ENCODE results near the gene GNAO1.

The GNAO1 gene

GRCh38 chr16:56344518-56345405 lies 153.5 kb downstream of the GNAO1 start:
- no peaks in the 10 kb centered on the region for H3K4me1 ChIP-seq (ENCODE audit: control insufficient read depth, insufficient read depth, low read length)
- no peak overlapping the region for H3K27ac ChIP-seq (ENCODE audit: extremely low read depth, low read depth, low read length)
- POLR2A ChIA-PET = no interaction called here
- no peaks in the 10 kb centered on the region for H3K9me3 ChIP-seq (ENCODE audit: control insufficient read depth, insufficient read depth, low read depth, low read length)
- H3K36me3 ChIP-seq (ENCODE audit: control insufficient read depth in 2 of 2, insufficient read depth in 1 of 2, low read length in 2 of 2) = no peaks in the 10 kb centered on the region
- TF ChIP-seq ZNF214 (tag by site-specific recombination; IDR thresholded peaks at IDR 0.05; ENCODE audit: borderline replicate concordance) = no peak
- TF ChIP-seq ZNF664 (tag by site-specific recombination; IDR thresholded peaks at IDR 0.05) = no peak
- TF ChIP-seq ZNF362 (tag by site-specific recombination; IDR thresholded peaks at IDR 0.05) = no peak
- TF ChIP-seq PRDM10 (tag by site-specific recombination; IDR thresholded peaks at IDR 0.05) = peak; percentile 92
- TF ChIP-seq, protein P1, sequence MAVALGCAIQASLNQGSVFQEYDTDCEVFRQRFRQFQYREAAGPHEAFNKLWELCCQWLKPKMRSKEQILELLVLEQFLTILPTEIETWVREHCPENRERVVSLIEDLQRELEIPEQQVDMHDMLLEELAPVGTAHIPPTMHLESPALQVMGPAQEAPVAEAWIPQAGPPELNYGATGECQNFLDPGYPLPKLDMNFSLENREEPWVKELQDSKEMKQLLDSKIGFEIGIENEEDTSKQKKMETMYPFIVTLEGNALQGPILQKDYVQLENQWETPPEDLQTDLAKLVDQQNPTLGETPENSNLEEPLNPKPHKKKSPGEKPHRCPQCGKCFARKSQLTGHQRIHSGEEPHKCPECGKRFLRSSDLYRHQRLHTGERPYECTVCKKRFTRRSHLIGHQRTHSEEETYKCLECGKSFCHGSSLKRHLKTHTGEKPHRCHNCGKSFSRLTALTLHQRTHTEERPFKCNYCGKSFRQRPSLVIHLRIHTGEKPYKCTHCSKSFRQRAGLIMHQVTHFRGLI (tag by site-specific recombination; IDR thresholded peaks at IDR 0.05) = no peak
- TF ChIP-seq KLF9 (tag by site-specific recombination; IDR thresholded peaks at IDR 0.05; ENCODE audit: low read depth) = no peak
- peak; percentile 34; the same call in 1 of the 2 replicates for TF ChIP-seq ZNF341 (tag by site-specific recombination; IDR thresholded peaks at IDR 0.05; ENCODE audit: low read depth)
- H3K4me3 ChIP-seq (ENCODE audit: low read depth, low read length) = no peak overlapping the region
- CTCF ChIA-PET = interaction anchor here (4.0 kb wide), 1 partner anchor 12 kb away, joined by 25 read pairs; no protein-coding TSS in a partner anchor

GRCh38 chr16:56345406-56346050 lies 154.2 kb downstream of the GNAO1 start:
- Histone ChIP-seq H3K4me1 (ENCODE audit: control insufficient read depth, insufficient read depth, low read length) (no peaks in the 10 kb centered on the region), H3K36me3 (ENCODE audit: control insufficient read depth in 2 of 2, insufficient read depth in 1 of 2, low read length in 2 of 2) (no peaks in the 10 kb centered on the region), H3K9me3 (ENCODE audit: control insufficient read depth, insufficient read depth, low read depth, low read length) (no peaks in the 10 kb centered on the region), H3K4me3 (ENCODE audit: low read depth, low read length) (no peak overlapping the region), H3K27ac (ENCODE audit: extremely low read depth, low read depth, low read length) (no peak overlapping the region)
- TF ChIP-seq, protein P2, sequence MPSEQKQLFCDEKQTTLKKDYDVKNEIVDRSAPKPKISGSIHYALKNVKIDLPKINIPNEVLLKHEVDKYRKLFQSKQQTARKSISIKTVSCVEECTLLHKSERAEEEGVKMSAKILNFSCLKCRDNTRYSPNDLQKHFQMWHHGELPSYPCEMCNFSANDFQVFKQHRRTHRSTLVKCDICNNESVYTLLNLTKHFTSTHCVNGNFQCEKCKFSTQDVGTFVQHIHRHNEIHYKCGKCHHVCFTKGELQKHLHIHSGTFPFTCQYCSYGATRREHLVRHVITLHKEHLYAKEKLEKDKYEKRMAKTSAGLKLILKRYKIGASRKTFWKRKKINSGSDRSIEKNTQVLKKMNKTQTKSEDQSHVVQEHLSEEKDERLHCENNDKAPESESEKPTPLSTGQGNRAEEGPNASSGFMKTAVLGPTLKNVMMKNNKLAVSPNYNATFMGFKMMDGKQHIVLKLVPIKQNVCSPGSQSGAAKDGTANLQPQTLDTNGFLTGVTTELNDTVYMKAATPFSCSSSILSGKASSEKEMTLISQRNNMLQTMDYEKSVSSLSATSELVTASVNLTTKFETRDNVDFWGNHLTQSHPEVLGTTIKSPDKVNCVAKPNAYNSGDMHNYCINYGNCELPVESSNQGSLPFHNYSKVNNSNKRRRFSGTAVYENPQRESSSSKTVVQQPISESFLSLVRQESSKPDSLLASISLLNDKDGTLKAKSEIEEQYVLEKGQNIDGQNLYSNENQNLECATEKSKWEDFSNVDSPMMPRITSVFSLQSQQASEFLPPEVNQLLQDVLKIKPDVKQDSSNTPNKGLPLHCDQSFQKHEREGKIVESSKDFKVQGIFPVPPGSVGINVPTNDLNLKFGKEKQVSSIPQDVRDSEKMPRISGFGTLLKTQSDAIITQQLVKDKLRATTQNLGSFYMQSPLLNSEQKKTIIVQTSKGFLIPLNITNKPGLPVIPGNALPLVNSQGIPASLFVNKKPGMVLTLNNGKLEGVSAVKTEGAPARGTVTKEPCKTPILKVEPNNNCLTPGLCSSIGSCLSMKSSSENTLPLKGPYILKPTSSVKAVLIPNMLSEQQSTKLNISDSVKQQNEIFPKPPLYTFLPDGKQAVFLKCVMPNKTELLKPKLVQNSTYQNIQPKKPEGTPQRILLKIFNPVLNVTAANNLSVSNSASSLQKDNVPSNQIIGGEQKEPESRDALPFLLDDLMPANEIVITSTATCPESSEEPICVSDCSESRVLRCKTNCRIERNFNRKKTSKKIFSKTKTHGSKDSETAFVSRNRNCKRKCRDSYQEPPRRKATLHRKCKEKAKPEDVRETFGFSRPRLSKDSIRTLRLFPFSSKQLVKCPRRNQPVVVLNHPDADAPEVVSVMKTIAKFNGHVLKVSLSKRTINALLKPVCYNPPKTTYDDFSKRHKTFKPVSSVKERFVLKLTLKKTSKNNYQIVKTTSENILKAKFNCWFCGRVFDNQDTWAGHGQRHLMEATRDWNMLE (tag by site-specific recombination; conservative IDR thresholded peaks at IDR 0.05; ENCODE audit: low read depth) = no peak
- TF ChIP-seq, protein P3, sequence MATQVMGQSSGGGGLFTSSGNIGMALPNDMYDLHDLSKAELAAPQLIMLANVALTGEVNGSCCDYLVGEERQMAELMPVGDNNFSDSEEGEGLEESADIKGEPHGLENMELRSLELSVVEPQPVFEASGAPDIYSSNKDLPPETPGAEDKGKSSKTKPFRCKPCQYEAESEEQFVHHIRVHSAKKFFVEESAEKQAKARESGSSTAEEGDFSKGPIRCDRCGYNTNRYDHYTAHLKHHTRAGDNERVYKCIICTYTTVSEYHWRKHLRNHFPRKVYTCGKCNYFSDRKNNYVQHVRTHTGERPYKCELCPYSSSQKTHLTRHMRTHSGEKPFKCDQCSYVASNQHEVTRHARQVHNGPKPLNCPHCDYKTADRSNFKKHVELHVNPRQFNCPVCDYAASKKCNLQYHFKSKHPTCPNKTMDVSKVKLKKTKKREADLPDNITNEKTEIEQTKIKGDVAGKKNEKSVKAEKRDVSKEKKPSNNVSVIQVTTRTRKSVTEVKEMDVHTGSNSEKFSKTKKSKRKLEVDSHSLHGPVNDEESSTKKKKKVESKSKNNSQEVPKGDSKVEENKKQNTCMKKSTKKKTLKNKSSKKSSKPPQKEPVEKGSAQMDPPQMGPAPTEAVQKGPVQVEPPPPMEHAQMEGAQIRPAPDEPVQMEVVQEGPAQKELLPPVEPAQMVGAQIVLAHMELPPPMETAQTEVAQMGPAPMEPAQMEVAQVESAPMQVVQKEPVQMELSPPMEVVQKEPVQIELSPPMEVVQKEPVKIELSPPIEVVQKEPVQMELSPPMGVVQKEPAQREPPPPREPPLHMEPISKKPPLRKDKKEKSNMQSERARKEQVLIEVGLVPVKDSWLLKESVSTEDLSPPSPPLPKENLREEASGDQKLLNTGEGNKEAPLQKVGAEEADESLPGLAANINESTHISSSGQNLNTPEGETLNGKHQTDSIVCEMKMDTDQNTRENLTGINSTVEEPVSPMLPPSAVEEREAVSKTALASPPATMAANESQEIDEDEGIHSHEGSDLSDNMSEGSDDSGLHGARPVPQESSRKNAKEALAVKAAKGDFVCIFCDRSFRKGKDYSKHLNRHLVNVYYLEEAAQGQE (tag by site-specific recombination; IDR thresholded peaks at IDR 0.05) = no peak
- TF ChIP-seq ZSCAN30 (tag by site-specific recombination; IDR thresholded peaks at IDR 0.05) = no peak
- no peak for TF ChIP-seq ZNF184 (tag by site-specific recombination; IDR thresholded peaks at IDR 0.05)
- TF ChIP-seq ZNF473 (tag by site-specific recombination; IDR thresholded peaks at IDR 0.05) = no peak
- TF ChIP-seq ZNF600 (tag by site-specific recombination; IDR thresholded peaks at IDR 0.05) = no peak
- ChIA-PET POLR2A (no interaction called here), CTCF (interaction anchor here (4.0 kb wide), 1 partner anchor 11 kb away, joined by 25 read pairs; no protein-coding TSS in a partner anchor)

Measured in HEK293 (cell line).